Measurements from ENCODE around the gene DHX16.

Gene DHX16

DNA sequence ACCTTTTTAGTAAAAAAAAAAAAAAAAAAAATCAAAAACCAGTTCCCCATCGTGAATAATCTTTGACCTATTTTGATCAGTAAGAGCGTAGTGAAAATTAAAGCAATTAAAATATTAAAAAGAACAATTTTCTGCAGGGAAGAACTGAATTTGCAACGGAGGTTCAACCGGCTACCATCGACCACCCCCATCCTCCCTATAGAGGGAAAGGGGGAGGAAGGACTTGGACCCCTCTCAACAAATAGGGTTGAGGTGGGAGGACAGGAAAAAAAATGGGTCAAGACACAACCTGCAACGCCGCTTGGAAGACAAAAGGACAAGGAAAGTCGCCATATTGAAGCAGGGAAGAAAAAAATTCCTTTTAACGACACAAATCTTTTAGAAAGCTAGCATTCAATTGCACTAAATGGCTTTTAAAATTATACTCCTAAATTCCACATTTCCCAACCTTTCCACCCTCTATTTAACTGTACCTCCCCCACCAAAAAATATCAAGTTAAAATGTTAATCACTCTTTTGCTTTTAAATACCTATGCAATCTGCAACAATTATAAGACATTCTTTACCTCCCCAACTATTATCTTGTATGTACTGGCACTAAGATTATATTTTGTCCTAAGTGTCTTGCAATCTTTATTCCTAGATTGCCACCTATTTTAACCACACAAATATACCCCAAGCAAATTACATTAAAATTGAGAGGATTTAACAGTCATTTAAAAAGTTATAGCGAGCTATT is 57.4 kb downstream of the DHX16 start:
- no peak for ATAC-seq (ENCODE audit: insufficient read depth, low read depth)
- Histone ChIP-seq H3K4me3 (ENCODE audit: low read depth in 1 of 2, low read length in 2 of 2) (peak overlapping the region; percentile 72), H3K9ac (ENCODE audit: low read depth, low read length) (peak overlapping the region; percentile 96), H2AFZ (ENCODE audit: low read depth, low read length) (no peak overlapping the region), H3K27me3 (ENCODE audit: insufficient read depth, low read length, poor library complexity) (no peaks in the 10 kb centered on the region), H3K4me1 (ENCODE audit: insufficient read depth, low read length) (peaks cover 39% of the 10 kb centered on the region), H3K79me2 (ENCODE audit: insufficient read depth, low read length) (peaks cover 88% of the 10 kb centered on the region), H3K9me3 (ENCODE audit: insufficient read depth, low read length, severe bottlenecking) (no peaks in the 10 kb centered on the region), H3K27ac (ENCODE audit: low read length) (peak overlapping the region; percentile 95), H4K20me1 (ENCODE audit: insufficient read depth, low read length) (peaks cover 20% of the 10 kb centered on the region), H3K36me3 (ENCODE audit: insufficient read depth, low read length) (peaks cover 51% of the 10 kb centered on the region), H3K4me2 (ENCODE audit: insufficient read depth, low read length) (peak overlapping the region; percentile 72)
- TF ChIP-seq EZH2 (IDR thresholded peaks at IDR 0.05; ENCODE audit: borderline replicate concordance, low read depth, low read length, severe bottlenecking): no peak
- TF ChIP-seq, protein P1, sequence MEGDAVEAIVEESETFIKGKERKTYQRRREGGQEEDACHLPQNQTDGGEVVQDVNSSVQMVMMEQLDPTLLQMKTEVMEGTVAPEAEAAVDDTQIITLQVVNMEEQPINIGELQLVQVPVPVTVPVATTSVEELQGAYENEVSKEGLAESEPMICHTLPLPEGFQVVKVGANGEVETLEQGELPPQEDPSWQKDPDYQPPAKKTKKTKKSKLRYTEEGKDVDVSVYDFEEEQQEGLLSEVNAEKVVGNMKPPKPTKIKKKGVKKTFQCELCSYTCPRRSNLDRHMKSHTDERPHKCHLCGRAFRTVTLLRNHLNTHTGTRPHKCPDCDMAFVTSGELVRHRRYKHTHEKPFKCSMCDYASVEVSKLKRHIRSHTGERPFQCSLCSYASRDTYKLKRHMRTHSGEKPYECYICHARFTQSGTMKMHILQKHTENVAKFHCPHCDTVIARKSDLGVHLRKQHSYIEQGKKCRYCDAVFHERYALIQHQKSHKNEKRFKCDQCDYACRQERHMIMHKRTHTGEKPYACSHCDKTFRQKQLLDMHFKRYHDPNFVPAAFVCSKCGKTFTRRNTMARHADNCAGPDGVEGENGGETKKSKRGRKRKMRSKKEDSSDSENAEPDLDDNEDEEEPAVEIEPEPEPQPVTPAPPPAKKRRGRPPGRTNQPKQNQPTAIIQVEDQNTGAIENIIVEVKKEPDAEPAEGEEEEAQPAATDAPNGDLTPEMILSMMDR (IDR thresholded peaks at IDR 0.05; ENCODE audit: borderline replicate concordance, extremely low read depth, low read length, poor library complexity, severe bottlenecking): no peak
- DNase-seq: peak; percentile 76

DNA sequence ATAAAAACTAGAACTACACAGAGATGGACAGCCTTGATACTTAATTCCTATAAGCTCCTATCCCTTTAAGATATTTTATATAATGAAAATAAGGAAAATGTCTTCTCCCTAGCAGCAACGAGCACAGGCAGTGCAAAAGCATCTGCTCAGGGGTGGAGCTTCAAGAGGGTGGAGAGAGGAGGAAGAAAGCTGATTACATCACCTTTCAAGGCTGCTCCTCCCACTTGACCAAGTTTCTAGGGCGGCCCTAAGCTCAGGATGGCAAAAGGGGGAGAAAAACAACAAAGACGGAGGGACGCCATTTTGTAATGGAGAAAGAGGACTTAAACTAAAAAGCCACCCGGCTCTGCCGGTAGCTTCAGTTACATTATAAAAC is 58.0 kb downstream of the DHX16 start:
- Histone ChIP-seq H3K27ac (ENCODE audit: low read length) (peak overlapping the region; percentile 95), H3K36me3 (ENCODE audit: insufficient read depth, low read length) (peaks cover 56% of the 10 kb centered on the region), H2AFZ (ENCODE audit: low read depth, low read length) (no peak overlapping the region), H3K4me3 (ENCODE audit: low read depth in 1 of 2, low read length in 2 of 2) (peak overlapping the region; percentile 72; a peak in 3 of 4 replicates), H3K4me1 (ENCODE audit: insufficient read depth, low read length) (peaks cover 39% of the 10 kb centered on the region), H3K4me2 (ENCODE audit: insufficient read depth, low read length) (peak overlapping the region; percentile 72), H3K9ac (ENCODE audit: low read depth, low read length) (peak overlapping the region; percentile 96), H4K20me1 (ENCODE audit: insufficient read depth, low read length) (peaks cover 24% of the 10 kb centered on the region), H3K9me3 (ENCODE audit: insufficient read depth, low read length, severe bottlenecking) (no peaks in the 10 kb centered on the region), H3K79me2 (ENCODE audit: insufficient read depth, low read length) (peaks cover 92% of the 10 kb centered on the region), H3K27me3 (ENCODE audit: insufficient read depth, low read length, poor library complexity) (no peaks in the 10 kb centered on the region)
- TF ChIP-seq EZH2 (IDR thresholded peaks at IDR 0.05; ENCODE audit: borderline replicate concordance, low read depth, low read length, severe bottlenecking): no peak
- TF ChIP-seq, protein P1 (IDR thresholded peaks at IDR 0.05; ENCODE audit: borderline replicate concordance, extremely low read depth, low read length, poor library complexity, severe bottlenecking): no peak
- peak; percentile 94 for DNase-seq
- peak; percentile 70 for ATAC-seq (ENCODE audit: insufficient read depth, low read depth)

DNA sequence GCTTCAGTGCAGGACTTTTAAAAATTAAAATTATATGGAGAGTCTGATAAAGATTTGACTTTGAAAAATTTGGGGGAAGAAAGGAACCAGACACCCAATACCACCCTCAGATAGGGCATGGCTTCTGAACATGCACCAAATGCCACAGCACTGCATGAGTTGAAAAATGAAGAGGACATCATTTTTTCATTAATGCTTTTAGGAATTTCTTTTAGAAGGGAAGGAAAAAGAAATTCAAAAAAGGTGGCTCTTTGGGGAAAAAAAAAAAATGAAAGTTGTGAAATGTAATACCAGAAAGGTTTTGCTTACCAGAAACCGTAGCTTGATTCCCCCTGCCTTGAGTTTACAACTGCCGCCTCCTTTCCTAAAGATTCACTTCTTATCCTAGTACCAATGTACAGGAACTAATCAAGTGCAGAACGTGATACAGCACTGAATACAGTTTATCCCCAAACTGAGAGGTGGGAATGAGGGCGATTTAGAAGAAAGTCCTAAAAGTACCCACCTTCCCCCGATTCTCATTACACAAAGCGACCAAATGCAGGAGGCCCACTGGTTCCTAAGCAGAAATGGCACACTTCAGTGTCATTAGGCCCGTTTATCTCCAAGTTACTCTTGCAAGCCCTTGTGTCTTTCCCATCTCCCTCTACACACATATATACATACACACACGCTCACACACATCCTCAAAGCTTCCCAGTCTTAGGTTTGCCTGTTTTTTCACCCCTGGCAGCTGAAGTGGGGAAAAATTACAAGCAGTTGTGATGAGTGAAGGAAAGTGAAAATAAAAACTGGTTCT is 58.6 kb downstream of the DHX16 start:
- TF ChIP-seq, protein P1 (IDR thresholded peaks at IDR 0.05; ENCODE audit: borderline replicate concordance, extremely low read depth, low read length, poor library complexity, severe bottlenecking): no peak
- no peak for TF ChIP-seq EZH2 (IDR thresholded peaks at IDR 0.05; ENCODE audit: borderline replicate concordance, low read depth, low read length, severe bottlenecking)
- Histone ChIP-seq H4K20me1 (ENCODE audit: insufficient read depth, low read length) (peaks cover 24% of the 10 kb centered on the region), H3K36me3 (ENCODE audit: insufficient read depth, low read length) (peaks cover 56% of the 10 kb centered on the region), H3K9ac (ENCODE audit: low read depth, low read length) (peak overlapping the region; percentile 96), H3K4me1 (ENCODE audit: insufficient read depth, low read length) (peaks cover 33% of the 10 kb centered on the region), H3K27ac (ENCODE audit: low read length) (peak overlapping the region; percentile 95), H3K4me3 (ENCODE audit: low read depth in 1 of 2, low read length in 2 of 2) (peak overlapping the region; percentile 9 to 72; a peak in 3 of 4 replicates), H3K9me3 (ENCODE audit: insufficient read depth, low read length, severe bottlenecking) (no peaks in the 10 kb centered on the region), H3K27me3 (ENCODE audit: insufficient read depth, low read length, poor library complexity) (no peaks in the 10 kb centered on the region), H3K79me2 (ENCODE audit: insufficient read depth, low read length) (peaks cover 86% of the 10 kb centered on the region), H3K4me2 (ENCODE audit: insufficient read depth, low read length) (peak overlapping the region; percentile 72), H2AFZ (ENCODE audit: low read depth, low read length) (no peak overlapping the region)
- no peak for ATAC-seq (ENCODE audit: insufficient read depth, low read depth)
- no peak for DNase-seq

All from DND-41 (cell line).